DND-41 (cell line): ENCODE data around the gene MRM3.

Experiments used
- CTCF ChIP-seq: IDR thresholded peaks from 2 replicates; pipeline ENCODE4 v1.5.1; 2012; ENCODE audit warnings: borderline replicate concordance, low read length, moderate library complexity, mild to moderate bottlenecking; ENCODE audit not compliant: poor library complexity, severe bottlenecking; ENCODE audit errors: extremely low read depth
- EZH2 ChIP-seq: IDR thresholded peaks from 3 replicates; pipeline ENCODE4 v1.6.1; 2012; ENCODE audit warnings: borderline replicate concordance, low read depth, mild to moderate bottlenecking, moderate library complexity, low read length, inconsistent platforms; ENCODE audit not compliant: severe bottlenecking

- no peak for TF ChIP-seq CTCF
- no peak for TF ChIP-seq EZH2
Measured at GRCh38 chr17:740240-741017, 41.7 kb upstream of the MRM3 start.
